ENCODE data around the gene CALHM6.

The CALHM6 gene

DNA sequence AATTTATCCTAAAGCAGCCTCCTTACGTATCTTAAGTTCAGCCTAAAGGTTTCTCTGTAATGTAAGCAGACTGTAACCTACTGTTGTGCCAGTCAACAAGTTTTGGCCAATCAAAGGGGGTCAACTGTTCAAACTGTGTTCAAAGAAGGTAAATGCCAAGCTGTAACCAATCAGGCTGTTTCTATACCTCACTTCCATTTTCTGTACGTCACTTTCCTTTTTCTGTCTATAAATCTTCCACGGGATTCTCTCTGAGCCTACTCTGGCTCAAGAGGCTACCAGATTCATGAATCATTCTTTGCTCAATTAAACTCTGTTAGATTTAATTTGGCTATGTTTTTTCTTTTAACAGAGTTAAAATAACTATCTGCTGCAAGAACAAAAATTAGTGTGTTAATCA is 5.1 kb upstream of the CALHM6 start:
- H3K27me3 ChIP-seq (ENCODE audit: insufficient read depth, low read length) = no peaks in the 10 kb centered on the region

GRCh38 chr6:116456927-116457326 is 4.2 kb upstream of the CALHM6 start:
- Histone ChIP-seq H2AFZ (ENCODE audit: low read length) (no peak overlapping the region), H3K9ac (ENCODE audit: low read length) (no peak overlapping the region), H3K27ac (ENCODE audit: low read depth, low read length, poor library complexity, severe bottlenecking) (no peak overlapping the region), H3K4me2 (ENCODE audit: low read length) (no peak overlapping the region), H3K9me3 (ENCODE audit: low read length) (no peaks in the 10 kb centered on the region), H3K36me3 (ENCODE audit: insufficient read depth, low read length) (no peaks in the 10 kb centered on the region), H4K20me1 (ENCODE audit: insufficient read depth, low read length) (no peaks in the 10 kb centered on the region), H3K4me3 (ENCODE audit: low read depth, low read length, poor library complexity, severe bottlenecking) (no peak overlapping the region), H3K27me3 (ENCODE audit: insufficient read depth, low read length) (no peaks in the 10 kb centered on the region), H3K79me2 (ENCODE audit: insufficient read depth, low read length) (no peaks in the 10 kb centered on the region), H3K4me1 (ENCODE audit: insufficient read depth, low read length, severe bottlenecking) (no peaks in the 10 kb centered on the region), H3F3A (ENCODE audit: insufficient read depth, low read length) (no peaks in the 10 kb centered on the region), H3K9me2 (ENCODE audit: low read depth, low read length) (no peaks in the 10 kb centered on the region)
- no peak for TF ChIP-seq EZH2 (IDR thresholded peaks at IDR 0.05; ENCODE audit: borderline replicate concordance, low read length)
- TF ChIP-seq, protein P1, sequence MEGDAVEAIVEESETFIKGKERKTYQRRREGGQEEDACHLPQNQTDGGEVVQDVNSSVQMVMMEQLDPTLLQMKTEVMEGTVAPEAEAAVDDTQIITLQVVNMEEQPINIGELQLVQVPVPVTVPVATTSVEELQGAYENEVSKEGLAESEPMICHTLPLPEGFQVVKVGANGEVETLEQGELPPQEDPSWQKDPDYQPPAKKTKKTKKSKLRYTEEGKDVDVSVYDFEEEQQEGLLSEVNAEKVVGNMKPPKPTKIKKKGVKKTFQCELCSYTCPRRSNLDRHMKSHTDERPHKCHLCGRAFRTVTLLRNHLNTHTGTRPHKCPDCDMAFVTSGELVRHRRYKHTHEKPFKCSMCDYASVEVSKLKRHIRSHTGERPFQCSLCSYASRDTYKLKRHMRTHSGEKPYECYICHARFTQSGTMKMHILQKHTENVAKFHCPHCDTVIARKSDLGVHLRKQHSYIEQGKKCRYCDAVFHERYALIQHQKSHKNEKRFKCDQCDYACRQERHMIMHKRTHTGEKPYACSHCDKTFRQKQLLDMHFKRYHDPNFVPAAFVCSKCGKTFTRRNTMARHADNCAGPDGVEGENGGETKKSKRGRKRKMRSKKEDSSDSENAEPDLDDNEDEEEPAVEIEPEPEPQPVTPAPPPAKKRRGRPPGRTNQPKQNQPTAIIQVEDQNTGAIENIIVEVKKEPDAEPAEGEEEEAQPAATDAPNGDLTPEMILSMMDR (IDR thresholded peaks at IDR 0.05; ENCODE audit: low read length) = no peak

More for the DNA sequence above, 5.1 kb upstream of the CALHM6 start:
- H3K9ac ChIP-seq (ENCODE audit: low read length) = no peak overlapping the region
- H3F3A ChIP-seq (ENCODE audit: insufficient read depth, low read length) = no peaks in the 10 kb centered on the region
- H3K9me2 ChIP-seq (ENCODE audit: low read depth, low read length) = no peaks in the 10 kb centered on the region
- no peak overlapping the region for H3K27ac ChIP-seq (ENCODE audit: low read depth, low read length, poor library complexity, severe bottlenecking)
- H3K4me3 ChIP-seq (ENCODE audit: low read depth, low read length, poor library complexity, severe bottlenecking) = no peak overlapping the region
- H3K4me1 ChIP-seq (ENCODE audit: insufficient read depth, low read length, severe bottlenecking) = no peaks in the 10 kb centered on the region
- no peak overlapping the region for H3K4me2 ChIP-seq (ENCODE audit: low read length)
- H4K20me1 ChIP-seq (ENCODE audit: insufficient read depth, low read length) = no peaks in the 10 kb centered on the region
- H3K9me3 ChIP-seq (ENCODE audit: low read length) = no peaks in the 10 kb centered on the region
- no peaks in the 10 kb centered on the region for H3K36me3 ChIP-seq (ENCODE audit: insufficient read depth, low read length)
- H2AFZ ChIP-seq (ENCODE audit: low read length) = no peak overlapping the region
- H3K79me2 ChIP-seq (ENCODE audit: insufficient read depth, low read length) = no peaks in the 10 kb centered on the region
- TF ChIP-seq, protein P1 (IDR thresholded peaks at IDR 0.05; ENCODE audit: low read length) = no peak
- no peak for TF ChIP-seq EZH2 (IDR thresholded peaks at IDR 0.05; ENCODE audit: borderline replicate concordance, low read length)

DNA sequence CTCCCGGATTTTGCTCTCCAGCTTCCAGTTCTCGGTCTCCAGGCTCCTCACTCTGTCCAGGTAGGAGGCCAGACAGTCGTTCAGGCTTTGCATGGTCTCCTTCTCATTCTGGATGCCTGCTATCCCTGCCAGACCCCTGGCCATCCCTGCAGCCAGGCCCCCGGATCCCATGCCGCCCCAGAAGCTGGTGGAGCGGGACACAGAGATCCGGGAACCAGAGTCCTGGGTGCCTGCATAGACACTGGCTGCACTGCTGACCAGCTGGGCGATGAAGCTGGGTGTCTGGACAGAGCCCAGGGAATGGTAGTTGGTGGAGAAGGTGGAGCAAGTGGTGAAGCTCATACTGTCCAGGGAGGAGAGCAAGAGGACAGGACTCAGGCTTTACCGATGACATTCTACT is 2.9 kb upstream of the CALHM6 start:
- Histone ChIP-seq H3K9me2 (ENCODE audit: low read depth, low read length) (no peaks in the 10 kb centered on the region), H3K9me3 (ENCODE audit: low read length) (no peaks in the 10 kb centered on the region), H3K4me3 (ENCODE audit: low read depth, low read length, poor library complexity, severe bottlenecking) (no peak overlapping the region), H3K27me3 (ENCODE audit: insufficient read depth, low read length) (no peaks in the 10 kb centered on the region), H3K79me2 (ENCODE audit: insufficient read depth, low read length) (no peaks in the 10 kb centered on the region), H3K27ac (ENCODE audit: low read depth, low read length, poor library complexity, severe bottlenecking) (no peak overlapping the region), H3K4me1 (ENCODE audit: insufficient read depth, low read length, severe bottlenecking) (peaks cover 3% of the 10 kb centered on the region), H3K36me3 (ENCODE audit: insufficient read depth, low read length) (no peaks in the 10 kb centered on the region), H4K20me1 (ENCODE audit: insufficient read depth, low read length) (no peaks in the 10 kb centered on the region), H3F3A (ENCODE audit: insufficient read depth, low read length) (no peaks in the 10 kb centered on the region), H2AFZ (ENCODE audit: low read length) (no peak overlapping the region), H3K9ac (ENCODE audit: low read length) (no peak overlapping the region), H3K4me2 (ENCODE audit: low read length) (no peak overlapping the region)
- no peak for TF ChIP-seq EZH2 (IDR thresholded peaks at IDR 0.05; ENCODE audit: borderline replicate concordance, low read length)
- TF ChIP-seq, protein P1 (IDR thresholded peaks at IDR 0.05; ENCODE audit: low read length) = no peak

Data from OCI-LY1 (cell line).